Measurements from ENCODE around the gene EFNA4. TPM values are rescaled to one million over a fixed set of nuclear protein-coding genes. Genes with fewer than 3 reads are reported as not detected.
"Not testable (repeated sequence)": the region's sequence is repeated elsewhere in the genome, so short reads cannot be mapped to it uniquely, and the experiment has no call there.

Gene EFNA4
- total and polyA plus RNA-seq, 7 donors = 0.39 to 1.3 (median 0.83) TPM

DNA sequence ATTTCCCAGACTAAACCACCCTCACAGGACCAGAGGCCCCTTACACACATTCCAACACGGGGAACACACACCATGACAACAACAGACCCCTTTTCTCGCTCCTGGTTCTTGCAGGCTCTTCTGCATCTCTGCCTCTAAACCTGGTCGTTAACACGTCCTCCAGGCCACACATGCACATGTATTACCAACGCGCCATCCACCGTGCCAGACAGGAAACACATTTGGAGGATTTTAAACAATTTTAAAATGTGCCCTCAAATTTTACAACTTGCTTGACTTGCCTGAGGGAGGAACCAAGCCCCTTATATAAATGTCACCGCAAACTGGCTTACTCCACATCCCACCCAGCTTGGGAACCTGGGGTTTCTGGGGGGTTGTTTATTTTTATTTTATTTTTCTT lies 47.3 kb downstream of the EFNA4 start:
- intact Hi-C loops (cut with DNase I) = no loop called here
- no peaks in the 10 kb centered on the region for H3K9me3 ChIP-seq
- H3K27ac ChIP-seq = no peak overlapping the region
- no peaks in the 10 kb centered on the region for H3K27me3 ChIP-seq (ENCODE audit: insufficient read depth in 3 of 3, low read length in 2 of 3)
- no peaks in the 10 kb centered on the region for H3K36me3 ChIP-seq (ENCODE audit: insufficient read depth in 1 of 2, low read depth in 1 of 2)
- no peaks in the 10 kb centered on the region for H3K4me1 ChIP-seq
- no peak overlapping the region for H3K4me3 ChIP-seq
- TF ChIP-seq, protein P1, sequence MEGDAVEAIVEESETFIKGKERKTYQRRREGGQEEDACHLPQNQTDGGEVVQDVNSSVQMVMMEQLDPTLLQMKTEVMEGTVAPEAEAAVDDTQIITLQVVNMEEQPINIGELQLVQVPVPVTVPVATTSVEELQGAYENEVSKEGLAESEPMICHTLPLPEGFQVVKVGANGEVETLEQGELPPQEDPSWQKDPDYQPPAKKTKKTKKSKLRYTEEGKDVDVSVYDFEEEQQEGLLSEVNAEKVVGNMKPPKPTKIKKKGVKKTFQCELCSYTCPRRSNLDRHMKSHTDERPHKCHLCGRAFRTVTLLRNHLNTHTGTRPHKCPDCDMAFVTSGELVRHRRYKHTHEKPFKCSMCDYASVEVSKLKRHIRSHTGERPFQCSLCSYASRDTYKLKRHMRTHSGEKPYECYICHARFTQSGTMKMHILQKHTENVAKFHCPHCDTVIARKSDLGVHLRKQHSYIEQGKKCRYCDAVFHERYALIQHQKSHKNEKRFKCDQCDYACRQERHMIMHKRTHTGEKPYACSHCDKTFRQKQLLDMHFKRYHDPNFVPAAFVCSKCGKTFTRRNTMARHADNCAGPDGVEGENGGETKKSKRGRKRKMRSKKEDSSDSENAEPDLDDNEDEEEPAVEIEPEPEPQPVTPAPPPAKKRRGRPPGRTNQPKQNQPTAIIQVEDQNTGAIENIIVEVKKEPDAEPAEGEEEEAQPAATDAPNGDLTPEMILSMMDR (IDR thresholded peaks at IDR 0.05) = no peak
- ATAC-seq (no peak), DNase-seq (no peak)
- 68 to 74% (median 69%) methylated on average over 8 of the region's 8 CpGs for WGBS, 3 donors

DNA sequence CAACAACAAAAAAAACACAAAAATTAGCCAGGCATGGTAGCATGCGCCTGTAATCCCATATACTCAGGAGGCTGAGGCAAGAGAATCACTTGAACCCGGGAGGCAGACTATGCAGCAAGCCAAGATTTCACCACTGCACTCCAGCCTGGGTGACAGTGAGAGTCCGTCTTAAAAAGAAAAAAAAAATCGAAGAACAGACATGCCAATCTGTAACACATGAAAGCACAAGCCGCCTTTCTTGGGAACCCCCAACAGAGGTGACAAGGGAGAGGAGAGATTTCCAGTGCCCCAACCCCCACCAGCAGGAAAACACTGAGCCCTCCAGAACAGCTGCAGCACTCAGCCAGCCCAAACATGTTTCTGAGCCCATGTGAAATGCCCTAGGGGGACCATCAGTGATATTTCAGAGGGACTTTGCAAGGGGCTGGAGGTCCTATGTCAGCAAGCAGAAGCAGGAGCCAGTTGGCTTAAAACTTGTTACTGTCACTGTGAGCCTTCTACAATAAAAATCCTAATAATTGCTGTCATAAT lies 50.0 kb downstream of the EFNA4 start:
- no peak overlapping the region for H3K4me3 ChIP-seq
- no peak for DNase-seq
- no peaks in the 10 kb centered on the region for H3K36me3 ChIP-seq (ENCODE audit: insufficient read depth in 1 of 2, low read depth in 1 of 2)
- WGBS, 3 donors = 41 to 49% (median 46%) methylated on average over 5 of the region's 5 CpGs
- TF ChIP-seq, protein P1 (IDR thresholded peaks at IDR 0.05) = no peak
- H3K9me3 ChIP-seq = no peaks in the 10 kb centered on the region
- H3K4me1 ChIP-seq = no peaks in the 10 kb centered on the region
- no peak for ATAC-seq
- H3K27me3 ChIP-seq (ENCODE audit: insufficient read depth in 3 of 3, low read length in 2 of 3) = no peaks in the 10 kb centered on the region
- no peak overlapping the region for H3K27ac ChIP-seq
- intact Hi-C loops (cut with DNase I) = no loop called here

DNA sequence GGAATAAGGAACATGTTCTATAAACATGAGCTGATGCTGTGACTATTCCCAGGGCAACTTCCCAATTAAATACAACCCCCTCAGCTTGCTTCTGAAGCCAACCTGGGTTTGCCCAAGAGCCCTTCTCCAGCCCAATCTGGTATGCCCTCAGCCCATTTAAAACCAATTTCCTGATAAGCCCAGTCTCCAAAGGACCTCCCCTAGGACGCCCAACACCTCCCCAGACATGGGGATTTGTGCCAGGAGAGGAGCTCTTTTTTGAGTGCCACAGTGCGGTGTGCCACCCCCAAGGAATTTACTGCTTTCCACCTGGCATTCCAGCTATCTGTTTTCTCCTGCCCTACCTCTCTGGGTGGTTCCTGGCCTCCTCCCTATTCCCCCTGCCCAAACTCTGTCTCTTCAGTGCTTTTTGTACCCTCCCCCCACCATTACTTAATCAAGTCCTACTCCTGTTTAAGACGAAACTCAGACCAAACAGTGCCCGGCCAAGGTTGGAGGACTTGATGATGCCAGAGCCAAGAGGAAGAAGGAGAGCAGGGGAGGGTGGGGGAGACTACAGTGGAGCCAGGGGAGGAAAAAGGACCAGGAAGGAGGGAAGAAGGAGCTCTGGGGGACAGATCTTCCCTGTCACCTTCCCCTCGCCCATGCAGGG lies 52.7 kb downstream of the EFNA4 start:
- TF ChIP-seq, protein P1 (IDR thresholded peaks at IDR 0.05) = no peak
- no peaks in the 10 kb centered on the region for H3K4me1 ChIP-seq

DNA sequence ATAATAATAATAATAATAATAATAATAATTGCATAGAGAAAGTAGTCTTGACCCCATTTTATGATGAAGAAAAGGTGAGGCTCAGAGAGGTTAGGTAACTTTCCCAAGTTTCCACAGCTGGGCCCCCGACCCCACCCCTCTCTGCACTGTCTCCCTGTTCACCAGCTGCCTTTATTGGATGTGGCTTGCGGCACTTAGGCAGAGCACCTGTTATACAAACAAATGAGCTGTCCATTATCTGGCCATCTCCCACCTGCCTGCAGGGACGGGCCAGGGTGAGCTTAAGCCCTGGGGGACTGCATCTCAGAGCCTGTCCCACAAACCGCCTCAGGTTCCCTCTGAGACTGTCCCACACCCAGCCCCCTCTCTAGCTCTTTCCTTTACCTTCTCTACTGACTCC lies 54.1 kb downstream of the EFNA4 start:
- Histone ChIP-seq H3K36me3 (ENCODE audit: insufficient read depth in 1 of 2, low read depth in 1 of 2) (no peaks in the 10 kb centered on the region), H3K9me3 (no peaks in the 10 kb centered on the region), H3K27ac (no peak overlapping the region), H3K4me1 (no peaks in the 10 kb centered on the region), H3K4me3 (no peak overlapping the region), H3K27me3 (ENCODE audit: insufficient read depth in 3 of 3, low read length in 2 of 3) (no peaks in the 10 kb centered on the region)
- TF ChIP-seq, protein P1 (IDR thresholded peaks at IDR 0.05) = no peak
- intact Hi-C loops (cut with DNase I) = no loop called here
- ATAC-seq (no peak), DNase-seq (no peak)
- 41 to 66% (median 44%) methylated on average over 4 of the region's 4 CpGs for WGBS, 3 donors

More for the DNA sequence above, 52.7 kb downstream of the EFNA4 start:
- DNase-seq (no peak), ATAC-seq (no peak)
- intact Hi-C loops (cut with DNase I) = no loop called here
- Histone ChIP-seq H3K9me3 (no peaks in the 10 kb centered on the region), H3K36me3 (ENCODE audit: insufficient read depth in 1 of 2, low read depth in 1 of 2) (no peaks in the 10 kb centered on the region), H3K27ac (no peak overlapping the region), H3K4me3 (no peak overlapping the region), H3K27me3 (ENCODE audit: insufficient read depth in 3 of 3, low read length in 2 of 3) (no peaks in the 10 kb centered on the region)
- WGBS, 3 donors = 56 to 74% (median 68%) methylated on average over 4 to 5 of the region's 5 CpGs

DNA sequence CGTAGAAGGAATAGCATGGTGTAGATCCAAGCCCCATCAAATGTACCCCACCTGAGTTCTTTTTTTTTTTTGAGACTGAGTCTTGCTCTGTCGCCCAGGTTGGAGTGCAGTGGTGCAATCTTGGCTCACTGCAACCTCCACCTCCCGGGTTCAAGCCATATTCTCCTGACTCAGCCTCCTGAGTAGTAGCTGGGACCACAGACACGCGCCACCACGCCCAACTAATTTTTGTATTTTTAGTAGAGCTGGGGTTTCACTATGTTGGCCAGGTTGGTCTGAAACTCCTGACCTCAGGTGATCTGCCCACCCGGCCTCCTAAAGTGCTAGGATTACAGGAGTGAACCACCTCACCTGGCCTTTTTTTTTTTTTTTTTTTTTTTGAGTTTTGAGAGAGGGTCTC lies 54.5 kb downstream of the EFNA4 start:
- H3K9me3 ChIP-seq; H3K27ac ChIP-seq; ATAC-seq; H3K4me3 ChIP-seq; DNase-seq; H3K4me1 ChIP-seq; H3K36me3 ChIP-seq (ENCODE audit: insufficient read depth in 1 of 2, low read depth in 1 of 2); H3K27me3 ChIP-seq (ENCODE audit: insufficient read depth in 3 of 3, low read length in 2 of 3); intact Hi-C loops (cut with DNase I): not testable (repeated sequence)
- WGBS, 3 donors = 85 to 90% (median 87%) methylated on average over 7 of the region's 7 CpGs

Other genes starting within 250 kb of the EFNA4 start
- 10 to 100 TPM; 11.8 to 60.9 (median 17.4) TPM for gene KCNN3, start 193.5 kb upstream of the EFNA4 start, total RNA-seq
- 1 to 10 TPM; 2.5 to 7.5 (median 3.7) TPM for gene KCNN3, start 193.5 kb upstream of the EFNA4 start, polyA plus RNA-seq
- gene PMVK, start 127.0 kb upstream of the EFNA4 start, total RNA-seq = 10 to 100 TPM; 17.0 to 30.5 (median 22.3) TPM
- gene PMVK, start 127.0 kb upstream of the EFNA4 start, polyA plus RNA-seq = 10 to 100 TPM; 23.3 to 35.6 (median 30.5) TPM
- 100 to 1,000 TPM in 2 of 4 donors, 10 to 100 TPM in 2; 76.5 to 149 (median 104) TPM for gene PBXIP1, start 107.6 kb upstream of the EFNA4 start, total RNA-seq
- gene PBXIP1, start 107.6 kb upstream of the EFNA4 start, polyA plus RNA-seq = 10 to 100 TPM; 13.6 to 79.6 (median 54.8) TPM
- gene PYGO2, start 102.0 kb upstream of the EFNA4 start, total RNA-seq = 10 to 100 TPM; 14.5 to 23.0 (median 17.4) TPM
- 10 to 100 TPM; 13.1 to 24.0 (median 14.5) TPM for gene PYGO2, start 102.0 kb upstream of the EFNA4 start, polyA plus RNA-seq
- 10 to 100 TPM; 52.3 to 87.2 (median 82.8) TPM for gene SHC1, start 93.0 kb upstream of the EFNA4 start, total RNA-seq
- gene SHC1, start 93.0 kb upstream of the EFNA4 start, polyA plus RNA-seq = 10 to 100 TPM; 33.2 to 67.3 (median 43.8) TPM
- gene CKS1B, start 89.1 kb upstream of the EFNA4 start, total RNA-seq = 10 to 100 TPM in 1 of 4 donors, 1 to 10 TPM in 3; 5.5 to 13.8 (median 6.9) TPM
- 10 to 100 TPM; 12.1 to 48.1 (median 30.1) TPM for gene CKS1B, start 89.1 kb upstream of the EFNA4 start, polyA plus RNA-seq
- 10 to 100 TPM; 24.5 to 39.4 (median 30.4) TPM for gene FLAD1, start 80.4 kb upstream of the EFNA4 start, total RNA-seq
- 10 to 100 TPM; 32.4 to 52.7 (median 51.6) TPM for gene FLAD1, start 80.4 kb upstream of the EFNA4 start, polyA plus RNA-seq
- gene LENEP, start 70.2 kb upstream of the EFNA4 start, total RNA-seq = not detected
- not detected for gene LENEP, start 70.2 kb upstream of the EFNA4 start, polyA plus RNA-seq
- gene ZBTB7B, start 60.9 kb upstream of the EFNA4 start, total RNA-seq = 10 to 100 TPM; 34.6 to 97.9 (median 70.9) TPM
- 10 to 100 TPM; 20.2 to 55.5 (median 48.7) TPM for gene ZBTB7B, start 60.9 kb upstream of the EFNA4 start, polyA plus RNA-seq
- gene DCST2, start 30.0 kb upstream of the EFNA4 start, total RNA-seq = under 1 TPM in 2 of 4 donors, not detected in 2; 0.19 to 0.56 TPM
- gene DCST2, start 30.0 kb upstream of the EFNA4 start, polyA plus RNA-seq = under 1 TPM; 0.04 to 0.38 (median 0.07) TPM
- under 1 TPM in 2 of 4 donors, not detected in 2; 0.12 to 0.34 TPM for gene DCST1, start 29.9 kb upstream of the EFNA4 start, total RNA-seq
- gene DCST1, start 29.9 kb upstream of the EFNA4 start, polyA plus RNA-seq = not detected
- gene ADAM15, start 12.4 kb upstream of the EFNA4 start, total RNA-seq = 10 to 100 TPM; 38.4 to 50.9 (median 49.3) TPM
- gene ADAM15, start 12.4 kb upstream of the EFNA4 start, polyA plus RNA-seq = 10 to 100 TPM; 33.2 to 45.4 (median 41.0) TPM
- under 1 TPM in 3 of 4 donors, not detected in 1; 0.32 to 0.69 (median 0.57) TPM for gene EFNA3, start 15.1 kb downstream of the EFNA4 start, total RNA-seq
- under 1 TPM; 0.17 to 1.00 (median 0.39) TPM for gene EFNA3, start 15.1 kb downstream of the EFNA4 start, polyA plus RNA-seq
- gene EFNA1, start 64.1 kb downstream of the EFNA4 start, total RNA-seq = 10 to 100 TPM; 11.4 to 42.6 (median 33.0) TPM
- gene EFNA1, start 64.1 kb downstream of the EFNA4 start, polyA plus RNA-seq = 10 to 100 TPM in 2 of 3 donors, 1 to 10 TPM in 1; 5.5 to 15.0 (median 12.4) TPM
- gene SLC50A1, start 72.1 kb downstream of the EFNA4 start, total RNA-seq = 1 to 10 TPM; 6.7 to 8.4 (median 7.8) TPM
- gene SLC50A1, start 72.1 kb downstream of the EFNA4 start, polyA plus RNA-seq = 10 to 100 TPM in 2 of 3 donors, 1 to 10 TPM in 1; 7.5 to 16.2 (median 10.8) TPM
- 10 to 100 TPM; 47.0 to 54.5 (median 50.0) TPM for gene DPM3, start 76.8 kb downstream of the EFNA4 start, total RNA-seq
- gene DPM3, start 76.8 kb downstream of the EFNA4 start, polyA plus RNA-seq = 100 to 1,000 TPM; 110 to 123 (median 122) TPM
- gene KRTCAP2, start 109.6 kb downstream of the EFNA4 start, total RNA-seq = 100 to 1,000 TPM; 115 to 152 (median 118) TPM
- gene KRTCAP2, start 109.6 kb downstream of the EFNA4 start, polyA plus RNA-seq = 100 to 1,000 TPM; 137 to 171 (median 149) TPM
- gene TRIM46, start 110.1 kb downstream of the EFNA4 start, total RNA-seq = under 1 TPM in 2 of 4 donors, not detected in 2; 0.15 to 0.16 TPM
- gene TRIM46, start 110.1 kb downstream of the EFNA4 start, polyA plus RNA-seq = under 1 TPM in 2 of 3 donors, not detected in 1; 0.03 TPM
- gene THBS3, start 144.2 kb downstream of the EFNA4 start, total RNA-seq = 1 to 10 TPM; 3.1 to 8.1 (median 4.5) TPM
- gene THBS3, start 144.2 kb downstream of the EFNA4 start, polyA plus RNA-seq = 1 to 10 TPM; 2.8 to 3.5 (median 2.8) TPM
- gene MTX1, start 145.0 kb downstream of the EFNA4 start, total RNA-seq = 10 to 100 TPM in 3 of 4 donors, 1 to 10 TPM in 1; 8.1 to 17.7 (median 14.0) TPM
- 10 to 100 TPM; 25.8 to 47.1 (median 27.4) TPM for gene MTX1, start 145.0 kb downstream of the EFNA4 start, polyA plus RNA-seq
- 10 to 100 TPM; 20.6 to 28.8 (median 23.8) TPM for gene ENTREP3, start 191.7 kb downstream of the EFNA4 start, total RNA-seq
- gene ENTREP3, start 191.7 kb downstream of the EFNA4 start, polyA plus RNA-seq = 10 to 100 TPM; 17.6 to 61.3 (median 21.2) TPM
- gene SCAMP3, start 198.6 kb downstream of the EFNA4 start, total RNA-seq = 10 to 100 TPM; 49.5 to 70.7 (median 57.2) TPM
- gene SCAMP3, start 198.6 kb downstream of the EFNA4 start, polyA plus RNA-seq = 100 to 1,000 TPM in 2 of 3 donors, 10 to 100 TPM in 1; 75.0 to 159 (median 108) TPM
- gene CLK2, start 209.8 kb downstream of the EFNA4 start, total RNA-seq = 10 to 100 TPM; 11.7 to 28.5 (median 22.7) TPM
- 10 to 100 TPM; 15.2 to 20.9 (median 15.3) TPM for gene CLK2, start 209.8 kb downstream of the EFNA4 start, polyA plus RNA-seq
- under 1 TPM in 3 of 4 donors, not detected in 1; 0.27 to 0.82 (median 0.32) TPM for gene HCN3, start 213.7 kb downstream of the EFNA4 start, total RNA-seq
- gene HCN3, start 213.7 kb downstream of the EFNA4 start, polyA plus RNA-seq = under 1 TPM; 0.38 to 0.97 (median 0.52) TPM
- gene PKLR, start 237.7 kb downstream of the EFNA4 start, total RNA-seq = not detected
- under 1 TPM in 1 of 3 donors, not detected in 2; 0.01 TPM for gene PKLR, start 237.7 kb downstream of the EFNA4 start, polyA plus RNA-seq
- gene FDPS, start 245.1 kb downstream of the EFNA4 start, total RNA-seq = 10 to 100 TPM; 46.2 to 60.8 (median 48.8) TPM
- gene FDPS, start 245.1 kb downstream of the EFNA4 start, polyA plus RNA-seq = 10 to 100 TPM; 53.7 to 85.2 (median 54.9) TPM

All from psoas muscle (tissue), 8 donors.